H1 (cell line): ENCODE measurements around the gene GRIK1. TPM values are rescaled to one million over a fixed set of nuclear protein-coding genes. Genes with fewer than 3 reads are reported as not detected.

Source experiments
- CTCF ChIA-PET: fragments of 300-600 bp; sonication (Branson Sonifier 250); formaldehyde crosslinking; loops from one replicate; lab custom pipeline; 2021; ENCODE audit not compliant: partially characterized antibody; lab: Charles Lee
- POLR2A ChIA-PET: fragments of 300-600 bp; sonication (Branson Sonifier 250); formaldehyde crosslinking; loops from one replicate; lab custom pipeline; 2021; ENCODE audit warnings: inconsistent platforms; ENCODE audit not compliant: partially characterized antibody; lab: Charles Lee
- DNase-seq, 2 experiments: peaks; one replicate each; pipeline versions ENCODE4 v3.0.0 to v3.0.0-alpha.2; 2010 to 2022; ENCODE audit warnings: low spot score in 2 of 2, low read depth in 1 of 2, mixed read lengths in 1 of 2
- FAIRE-seq: peaks from 2 replicates; lab custom pipeline; 2011; peaks lifted over from hg19 to GRCh38; lab: Jason Lieb, UNC
- H2AFZ ChIP-seq: 2 replicates; pipeline ENCODE4 v1.8.1; 2012; ENCODE audit warnings: low read length, inconsistent platforms
- H2AK5ac ChIP-seq: 2 replicates; pipeline ENCODE4 v1.6.1; 2013; ENCODE audit warnings: low read depth, low read length
- H2BK120ac ChIP-seq: replicated peaks from 2 replicates; pipeline ENCODE3; 2013; ENCODE audit warnings: low read depth, low read length, inconsistent platforms
- H2BK12ac ChIP-seq: 2 replicates; pipeline ENCODE4 v1.6.1; 2013; ENCODE audit warnings: low read depth, low read length
- H2BK15ac ChIP-seq: 2 replicates; pipeline ENCODE4 v1.6.1; 2013; ENCODE audit warnings: low read length
- H2BK20ac ChIP-seq: 2 replicates; pipeline ENCODE4 v1.6.1; 2013; ENCODE audit warnings: low read length
- H2BK5ac ChIP-seq: 2 replicates; pipeline ENCODE4 v1.6.1; 2013; ENCODE audit warnings: low read depth, low read length
- H3K14ac ChIP-seq: 2 replicates; pipeline ENCODE4 v1.6.1; 2013; ENCODE audit warnings: inconsistent platforms; ENCODE audit not compliant: insufficient read length
- H3K18ac ChIP-seq: 2 replicates; pipeline ENCODE4 v1.6.1; 2013; ENCODE audit warnings: low read length; ENCODE audit errors: extremely low read depth
- H3K23ac ChIP-seq: 2 replicates; pipeline ENCODE4 v1.6.1; 2013; ENCODE audit warnings: inconsistent platforms; ENCODE audit not compliant: insufficient read length
- H3K23me2 ChIP-seq: 2 replicates; pipeline ENCODE4 v1.6.1; 2013; ENCODE audit warnings: low read depth, low read length
- H3K27ac ChIP-seq: 2 replicates; pipeline ENCODE4 v1.6.1; 2011; ENCODE audit warnings: low read depth, low read length, inconsistent platforms
- H3K27me3 ChIP-seq, 4 experiments: replicated peaks in 1 of 4; 1 replicate in 1 of 4; 2 replicates in 3 of 4; pipeline versions ENCODE4 v1.6.1 to v1.8.1; 2011 to 2013; ENCODE audit warnings: low read length in 3 of 4, mild to moderate bottlenecking in 3 of 4, inconsistent platforms in 2 of 4, mixed read lengths in 2 of 4, moderate library complexity in 1 of 4; ENCODE audit not compliant: control insufficient read depth in 3 of 4, insufficient read depth in 3 of 4; ENCODE audit errors: extremely low read depth in 1 of 4
- H3K36me3 ChIP-seq, 4 experiments: 2 replicates each; pipeline versions ENCODE4 v1.6.1 to v1.8.1; 2011 to 2013; ENCODE audit warnings: mild to moderate bottlenecking in 4 of 4, low read length in 3 of 4, moderate library complexity in 2 of 4, control low read depth in 1 of 4, inconsistent platforms in 1 of 4; ENCODE audit not compliant: insufficient read depth in 4 of 4, control insufficient read depth in 2 of 4
- H3K4ac ChIP-seq: replicated peaks from 2 replicates; pipeline ENCODE3; 2013; ENCODE audit warnings: low read length, low read depth, mixed read lengths, inconsistent platforms; ENCODE audit not compliant: insufficient read length
- H3K4me1 ChIP-seq, 4 experiments: replicated peaks in 1 of 4; 1 replicate in 1 of 4; 2 replicates in 3 of 4; pipeline versions ENCODE4 v1.6.1 to v1.8.1; 2011 to 2013; ENCODE audit warnings: low read length in 3 of 4, inconsistent platforms in 2 of 4, mixed read lengths in 1 of 4; ENCODE audit not compliant: insufficient read depth in 4 of 4, control insufficient read depth in 3 of 4
- H3K4me2 ChIP-seq, 2 experiments: 2 replicates each; pipeline versions ENCODE4 v1.6.1 to v1.8.1; 2011 to 2013; ENCODE audit warnings: low read depth in 2 of 2, low read length in 2 of 2, control low read depth in 1 of 2, inconsistent platforms in 1 of 2, mild to moderate bottlenecking in 1 of 2; ENCODE audit not compliant: insufficient read depth in 1 of 2
- H3K4me3 ChIP-seq, 4 experiments: fragments of 200-600, 300-600 bp in 1 of 4; sonication (generic), shearing (Covaris generic), sonication (Bioruptor Twin) in 1 of 4; 2 replicates each; pipeline versions ENCODE4 v1.5.1 to v1.8.1; 2011 to 2016; ENCODE audit warnings: low read length in 4 of 4, low read depth in 3 of 4, control low read depth in 2 of 4, inconsistent platforms in 2 of 4, mild to moderate bottlenecking in 2 of 4, mixed read lengths in 1 of 4, moderate library complexity in 1 of 4; ENCODE audit not compliant: insufficient read depth in 2 of 4; ENCODE audit errors: extremely low read depth in 1 of 4
- H3K56ac ChIP-seq: replicated peaks from 2 replicates; pipeline ENCODE3; 2013; ENCODE audit warnings: low read depth, mild to moderate bottlenecking, mixed read lengths, low read length, inconsistent platforms; ENCODE audit not compliant: insufficient read length
- H3K79me1 ChIP-seq: 2 replicates; pipeline ENCODE4 v1.6.1; 2013; ENCODE audit warnings: low read depth, low read length, control low read depth
- H3K79me2 ChIP-seq, 2 experiments: 2 replicates each; pipeline versions ENCODE4 v1.6.1 to v1.8.1; 2012 to 2013; ENCODE audit warnings: low read length in 2 of 2, mild to moderate bottlenecking in 2 of 2, inconsistent platforms in 1 of 2; ENCODE audit not compliant: insufficient read depth in 2 of 2, control insufficient read depth in 1 of 2
- H3K9ac ChIP-seq, 4 experiments: replicated peaks in 1 of 4; 1 replicate in 1 of 4; 2 replicates in 3 of 4; pipeline versions ENCODE4 v1.6.1 to v1.8.1; 2011 to 2013; ENCODE audit warnings: low read depth in 3 of 4, low read length in 3 of 4, control low read depth in 2 of 4, mild to moderate bottlenecking in 2 of 4, moderate library complexity in 2 of 4, inconsistent platforms in 1 of 4; ENCODE audit errors: extremely low read depth in 1 of 4
- H3K9me3 ChIP-seq, 2 experiments: 2 replicates each; pipeline versions ENCODE4 v1.6.1 to v1.8.1; 2012 to 2013; ENCODE audit warnings: mild to moderate bottlenecking in 2 of 2, moderate library complexity in 2 of 2, control low read depth in 1 of 2, inconsistent platforms in 1 of 2, low read depth in 1 of 2, low read length in 1 of 2, mixed read lengths in 1 of 2; ENCODE audit not compliant: insufficient read depth in 2 of 2
- H4K20me1 ChIP-seq, 2 experiments: replicated peaks in 1 of 2; 2 replicates each; pipeline versions ENCODE3 to v1.8.1; 2011 to 2013; ENCODE audit warnings: inconsistent platforms in 2 of 2, low read length in 2 of 2, mild to moderate bottlenecking in 1 of 2; ENCODE audit not compliant: insufficient read depth in 2 of 2, control insufficient read depth in 1 of 2
- H4K5ac ChIP-seq: 2 replicates; pipeline ENCODE4 v1.6.1; 2013; ENCODE audit warnings: low read length, low read depth, mixed read lengths, inconsistent platforms; ENCODE audit not compliant: insufficient read length
- H4K8ac ChIP-seq: 2 replicates; pipeline ENCODE4 v1.8.0; 2013; ENCODE audit warnings: mild to moderate bottlenecking, moderate library complexity, low read length, inconsistent platforms; ENCODE audit not compliant: insufficient read depth; ENCODE audit errors: extremely low read depth
- H4K91ac ChIP-seq: replicated peaks from 2 replicates; pipeline ENCODE3; 2013; ENCODE audit warnings: low read length, mixed read lengths, inconsistent platforms; ENCODE audit not compliant: insufficient read length
- CHD2 ChIP-seq: IDR thresholded peaks from 2 replicates; pipeline ENCODE4 v1.6.1; 2012; ENCODE audit warnings: low read length, improper control_type of control experiment
- E2F6 ChIP-seq: IDR thresholded peaks from 2 replicates; pipeline ENCODE4 v1.6.1; 2012; ENCODE audit warnings: inconsistent platforms
- EGR1 ChIP-seq: IDR thresholded peaks from 2 replicates; pipeline ENCODE4 v1.6.1; 2011; ENCODE audit warnings: low read depth, low read length, borderline replicate concordance
- EP300 ChIP-seq, 2 experiments: IDR thresholded peaks; 1 replicate in 1 of 2; 2 replicates in 1 of 2; pipeline ENCODE4 v1.6.1; 2011 to 2012; ENCODE audit warnings: low read depth in 2 of 2, low read length in 2 of 2, mild to moderate bottlenecking in 2 of 2, borderline replicate concordance in 1 of 2, inconsistent platforms in 1 of 2, moderate library complexity in 1 of 2
- HDAC6 ChIP-seq: IDR thresholded peaks from one replicate; pipeline ENCODE4 v1.7.1; 2012; ENCODE audit warnings: low read depth, mild to moderate bottlenecking, inconsistent platforms, low read length, moderate library complexity
- POU5F1 ChIP-seq: IDR thresholded peaks from 2 replicates; pipeline ENCODE4 v1.6.1; 2011; ENCODE audit warnings: low read depth, mild to moderate bottlenecking, low read length, moderate library complexity
- RAD21 ChIP-seq, 2 experiments: IDR thresholded peaks in 1 of 2; conservative IDR thresholded peaks in 1 of 2; 2 replicates each; pipeline ENCODE4 v1.6.1; 2011; ENCODE audit warnings: low read depth in 2 of 2, low read length in 2 of 2, improper control_type of control experiment in 1 of 2, inconsistent platforms in 1 of 2, mild to moderate bottlenecking in 1 of 2, moderate library complexity in 1 of 2
- RNF2 ChIP-seq: fragments of 200-900, 300-1000 bp; sonication (generic); IDR thresholded peaks from 2 replicates; pipeline ENCODE4 v1.7.1; 2016; ENCODE audit warnings: borderline replicate concordance, low read depth, mild to moderate bottlenecking, antibody characterized with exemption, low read length; ENCODE audit not compliant: poor library complexity, severe bottlenecking; ENCODE audit errors: missing control alignments
- RXRA ChIP-seq: IDR thresholded peaks from 2 replicates; pipeline ENCODE4 v1.6.1; 2011; ENCODE audit warnings: low read depth, mild to moderate bottlenecking, low read length, moderate library complexity; ENCODE audit not compliant: insufficient read depth
- SP1 ChIP-seq: IDR thresholded peaks from 2 replicates; pipeline ENCODE4 v1.6.1; 2011; ENCODE audit warnings: low read depth, low read length
- SRF ChIP-seq: IDR thresholded peaks from 2 replicates; pipeline ENCODE4 v1.6.1; 2011; ENCODE audit warnings: mild to moderate bottlenecking, low read depth, low read length, moderate library complexity
- USF2 ChIP-seq: IDR thresholded peaks from 2 replicates; pipeline ENCODE4 v1.6.1; 2011; ENCODE audit warnings: low read length, improper control_type of control experiment
- WGBS, 2 experiments: shearing (Covaris generic) in 1 of 2; methylation state at CpG; one replicate each; pipeline versions ENCODE4 v1.1.6 to v1.1.7; 2013 to 2015; ENCODE audit warnings: low lambda C conversion rate in 2 of 2, mixed read lengths in 2 of 2, inconsistent platforms in 1 of 2, low coverage in 1 of 2, missing lambda C conversion rate in 1 of 2; ENCODE audit not compliant: insufficient replicate concordance in 2 of 2, insufficient coverage in 1 of 2, insufficient read length in 1 of 2; ENCODE audit errors: extremely low coverage in 1 of 2, missing lambda C conversion rate in 1 of 2; 5-methylcytosine and 5-hydroxymethylcytosine counted together
- polyA plus RNA-seq, 7 experiments: library from polyadenylated mRNA; depleted of rRNA in 3 of 7; stranded (reverse) in 5 of 7; unstranded in 2 of 7; fragments of >200 nt in 5 of 7; fragments of 200-250 nt in 2 of 7; gene quantifications; 1 replicate in 5 of 7; 2 replicates in 1 of 7; 4 replicates in 1 of 7; pipeline versions ENCODE4 v1.2.1 to v1.2.3, GENCODE V29; 2011 to 2013; ENCODE audit warnings: missing spikeins in 2 of 7, mixed read lengths in 2 of 7
- total RNA-seq: library from RNA; stranded (reverse); fragmentation: NEBNext Ultra II Directional; extraction: Animal tissue kit (Norgen Biotek cat#: 25700); gene quantifications from 2 replicates; pipeline ENCODE4 v1.2.1, GENCODE V29; 2021

GRIK1 gene
- total and polyA plus RNA-seq, 2 of the 8 experiments (the other 6 are each of a cell fraction or from before 2014, with no cell fraction given), result 0.11 to 0.32 TPM

- ChIA-PET POLR2A (no interaction called here), CTCF (interaction anchor here (1.6 kb wide), 1 partner anchor 11 kb away, joined by 3 read pairs; no protein-coding TSS in a partner anchor)
- no peak overlapping the region for H3K4me2 ChIP-seq
- no peak overlapping the region for H3K9ac ChIP-seq
- H2BK12ac ChIP-seq, result no peak overlapping the region
- no peak overlapping the region for H2AK5ac ChIP-seq
- H3K79me1 ChIP-seq, result no peaks in the 10 kb centered on the region
- H3K56ac ChIP-seq, result no peak overlapping the region
- H3K4ac ChIP-seq, result no peak overlapping the region
- no peak overlapping the region for H3K23ac ChIP-seq
- FAIRE-seq, result no peak
- no peaks in the 10 kb centered on the region for H3K36me3 ChIP-seq
- H3K79me2 ChIP-seq, result no peaks in the 10 kb centered on the region
- no peak overlapping the region for H4K8ac ChIP-seq
- H3K4me3 ChIP-seq, result no peak overlapping the region
- H3K14ac ChIP-seq, result no peak overlapping the region
- H2BK15ac ChIP-seq, result no peak overlapping the region
- H2BK120ac ChIP-seq, result no peak overlapping the region
- no peaks in the 10 kb centered on the region; a peak in 1 of 4 replicates for H3K9me3 ChIP-seq
- H2BK5ac ChIP-seq, result no peak overlapping the region
- H4K91ac ChIP-seq, result no peak overlapping the region
- WGBS, 2 experiments, result 90% methylated on average over 1 of the region's 1 CpG; no CpG with 5 or more reads in 1 of the 2 experiments
- H4K20me1 ChIP-seq, result no peaks in the 10 kb centered on the region
- no peak overlapping the region for H4K5ac ChIP-seq
- H3K4me1 ChIP-seq, result no peaks in the 10 kb centered on the region
- no peak overlapping the region for H2BK20ac ChIP-seq
- no peaks in the 10 kb centered on the region for H3K23me2 ChIP-seq
- H3K27me3 ChIP-seq, result no peaks in the 10 kb centered on the region
- H3K27ac ChIP-seq, result no peak overlapping the region
- no peak for DNase-seq
- no peak overlapping the region for H2AFZ ChIP-seq
- H3K18ac ChIP-seq, result no peak overlapping the region
- TF ChIP-seq USF2 (no peak), EGR1 (no peak), POU5F1 (no peak), RNF2 (no peak), RXRA (no peak), E2F6 (no peak), RAD21 (IDR thresholded peaks at IDR 0.05 in 1 of 2, conservative IDR thresholded peaks at IDR 0.05 in 1 of 2; ENCODE audit: low read depth in 2 of 2, low read length in 2 of 2) (no peak), HDAC6 (no peak), SP1 (no peak), CHD2 (no peak), SRF (no peak), EP300 (IDR thresholded peaks at IDR 0.05; ENCODE audit: borderline replicate concordance in 1 of 2, low read depth in 2 of 2, low read length in 2 of 2) (no peak)
Measured at GRCh38 chr21:29540289-29540688, 399.5 kb downstream of the GRIK1 start.
